ENCODE results near the gene FAM210B.
"Not testable (repeated sequence)": the region's sequence is repeated elsewhere in the genome, so short reads cannot be mapped to it uniquely, and the experiment has no call there.

The FAM210B gene

GRCh38 chr20:56391596-56392131 is 32.9 kb downstream of the FAM210B start:
- DNase-seq (ENCODE audit: low read depth in 3 of 3, low spot score in 1 of 3) = no peak

- peak; percentile 97 to 99 (median 98) for DNase-seq (ENCODE audit: low read depth in 3 of 3, low spot score in 1 of 3)
These were observed 33.5 kb downstream of the FAM210B start, which contains the start of the genes AURKA and CSTF1 for GRCh38 chr20:56392132-56392880. Gene AURKA (minus strand): TSS chr20:56392215. CDS start chr20:56388197, 4,018 bp downstream. Gene CSTF1 (plus strand): TSS chr20:56392645. CDS start chr20:56395553, 2,908 bp downstream.

DNA sequence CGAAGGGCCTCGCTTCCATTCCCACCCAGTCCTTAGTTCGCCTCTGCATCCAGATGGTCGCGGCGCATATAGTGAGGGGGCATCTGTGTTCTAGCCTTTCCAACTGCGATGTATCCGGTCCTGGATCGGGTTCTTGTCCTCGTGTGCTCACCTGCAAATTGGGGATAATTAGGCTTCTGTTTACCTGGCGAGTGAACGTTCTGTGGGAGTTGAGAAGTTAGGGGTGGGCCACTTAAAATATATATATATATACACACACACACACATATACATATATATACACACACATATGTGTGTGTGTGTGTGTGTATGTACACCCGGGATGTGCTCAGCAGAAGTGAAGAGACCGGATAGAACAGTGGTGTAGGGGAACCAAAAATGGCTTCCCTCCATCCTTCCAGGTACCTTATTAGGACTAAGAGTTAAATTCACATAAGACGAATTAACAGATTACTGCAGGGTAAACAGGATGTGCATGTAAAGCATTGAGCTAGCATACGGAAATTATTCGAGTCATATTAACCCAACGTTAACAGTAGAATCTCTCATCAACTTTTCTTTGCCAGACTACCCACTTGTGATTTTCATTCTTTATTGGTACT is 34.2 kb downstream of the FAM210B start:
- DNase-seq (ENCODE audit: low read depth in 3 of 3, low spot score in 1 of 3) = no peak

DNA sequence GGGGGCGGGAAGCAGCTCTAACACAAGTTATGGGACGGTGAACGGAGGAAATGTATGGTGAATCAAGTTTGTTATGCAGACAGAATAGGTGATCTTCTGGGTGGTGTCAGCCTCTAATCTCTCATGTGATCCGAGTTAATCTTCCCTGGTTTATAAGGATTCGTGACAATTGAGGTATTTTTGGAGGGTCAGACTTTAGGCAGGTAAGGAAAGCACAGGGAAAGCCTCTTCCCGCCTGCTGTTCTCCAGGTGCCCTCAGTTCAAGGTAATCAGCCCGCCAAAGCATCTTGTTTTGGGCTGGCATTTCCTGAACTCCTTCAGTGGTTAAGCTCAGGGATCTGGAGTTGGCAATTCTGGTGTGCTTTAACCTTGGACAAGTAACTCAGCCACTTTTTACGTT is 34.9 kb downstream of the FAM210B start:
- DNase-seq (ENCODE audit: low read depth in 3 of 3, low spot score in 1 of 3) = no peak

DNA sequence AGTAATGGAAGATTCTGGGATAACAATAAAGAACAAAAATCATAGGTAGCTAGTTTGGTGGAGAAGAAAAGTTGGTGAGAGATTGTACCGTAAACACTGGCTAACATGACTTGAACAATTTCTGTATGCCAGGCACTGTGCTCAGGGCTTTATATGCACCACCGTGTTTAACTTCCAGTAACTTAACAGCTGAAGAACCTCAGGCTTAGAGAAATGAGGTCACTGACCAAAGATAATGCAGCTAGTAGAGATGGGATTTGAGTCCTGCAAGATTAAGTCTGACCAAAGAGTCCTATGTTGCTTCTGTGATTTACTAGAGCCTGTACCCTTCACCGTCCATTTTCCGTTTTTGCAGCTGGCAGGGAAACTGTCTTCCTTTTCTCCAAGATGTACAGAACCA is 36.4 kb downstream of the FAM210B start:
- no peak for DNase-seq (ENCODE audit: low read depth in 3 of 3, low spot score in 1 of 3)

DNA sequence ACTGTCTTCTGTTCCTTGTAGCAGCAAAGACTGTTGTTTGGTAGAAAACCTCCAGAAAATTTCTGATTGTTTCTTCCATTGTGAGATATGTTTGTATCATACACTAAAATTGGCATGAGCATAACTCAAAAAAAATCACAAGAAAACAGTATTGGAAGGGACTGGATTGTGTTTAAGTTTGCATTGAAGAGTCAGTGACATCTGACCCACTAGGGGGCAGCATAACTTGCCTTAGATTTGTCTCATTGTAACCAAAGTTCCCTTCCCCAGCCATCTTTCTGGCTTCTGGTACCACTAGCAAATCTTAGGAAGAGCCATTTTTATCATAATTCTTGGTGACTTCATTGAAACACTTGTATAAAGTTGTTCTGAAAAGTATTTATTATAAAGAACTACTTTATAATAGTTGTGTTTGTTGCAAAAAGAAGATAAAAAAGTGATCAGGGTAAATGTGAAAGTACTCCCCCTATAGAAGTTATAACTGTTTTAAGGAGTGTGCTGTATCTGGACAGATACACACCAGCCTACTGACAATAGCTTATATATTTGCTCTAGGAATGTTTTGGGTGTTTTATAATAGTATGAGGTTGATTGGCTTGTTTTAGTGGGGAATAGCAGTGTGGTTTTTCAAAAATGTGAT is 41.3 kb downstream of the FAM210B start:
- DNase-seq (ENCODE audit: low read depth in 3 of 3, low spot score in 1 of 3) = peak in 2 of 3 donors; percentile 35 to 40

GRCh38 chr20:56403465-56403864 is 44.7 kb downstream of the FAM210B start:
- no peak for DNase-seq (ENCODE audit: low read depth in 3 of 3, low spot score in 1 of 3)

DNA sequence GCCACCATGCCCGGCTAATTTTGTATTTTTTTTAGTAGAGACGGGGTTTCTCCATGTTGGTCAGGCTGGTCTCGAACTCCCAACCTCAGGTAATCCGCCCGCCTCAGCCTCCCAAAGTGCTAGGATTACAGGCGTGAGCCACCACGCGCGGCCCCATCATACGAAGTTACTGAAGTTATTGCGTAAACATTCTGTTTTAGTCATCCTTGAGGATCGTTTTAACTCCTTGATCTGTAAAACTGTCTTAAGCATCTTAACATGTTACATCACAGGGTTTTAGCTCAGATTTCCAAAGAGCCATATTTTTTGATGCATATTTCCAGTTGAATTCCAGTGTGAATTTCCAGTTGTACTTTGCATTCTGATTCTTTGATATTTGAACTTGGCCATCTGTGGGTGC is 46.6 kb downstream of the FAM210B start:
- DNase-seq (ENCODE audit: low read depth in 3 of 3, low spot score in 1 of 3) = not testable (repeated sequence)

GRCh38 chr20:56406910-56407309 is 48.1 kb downstream of the FAM210B start:
- DNase-seq (ENCODE audit: low read depth in 3 of 3, low spot score in 1 of 3) = no peak

DNA sequence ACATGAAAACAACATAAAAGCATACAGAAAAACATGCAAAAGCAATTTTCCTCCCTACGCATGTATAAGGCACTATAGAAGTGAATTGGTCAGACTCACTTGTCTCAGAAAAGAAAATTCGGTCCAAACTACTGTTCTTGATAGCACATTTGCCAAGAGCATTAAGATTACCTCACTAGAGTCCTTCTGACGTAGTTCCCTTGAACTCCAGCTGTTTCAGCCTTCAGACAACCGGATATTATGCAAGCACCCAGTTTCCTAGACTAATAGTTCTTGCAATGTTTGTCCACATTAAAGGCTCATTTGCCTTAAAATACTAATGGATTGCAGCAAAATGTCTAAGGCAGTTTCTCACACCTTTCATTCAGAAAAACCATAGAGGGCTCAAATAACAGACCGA is 50.7 kb downstream of the FAM210B start:
- no peak for DNase-seq (ENCODE audit: low read depth in 3 of 3, low spot score in 1 of 3)

GRCh38 chr20:56409956-56410355 is 51.2 kb downstream of the FAM210B start:
- no peak for DNase-seq (ENCODE audit: low read depth in 3 of 3, low spot score in 1 of 3)

- not testable (repeated sequence) for DNase-seq (ENCODE audit: low read depth in 3 of 3, low spot score in 1 of 3)
These were observed 52.5 kb downstream of the FAM210B start for GRCh38 chr20:56411287-56411686.

GRCh38 chr20:56411759-56412472 is 53.1 kb downstream of the FAM210B start, which contains the start of gene CASS4:
Gene CASS4 (plus strand): TSS chr20:56412260. CDS start chr20:56412459, 199 bp downstream.
- DNase-seq (ENCODE audit: low read depth in 3 of 3, low spot score in 1 of 3) = no peak

GRCh38 chr20:56412473-56412790 is 53.7 kb downstream of the FAM210B start:
- no peak for DNase-seq (ENCODE audit: low read depth in 3 of 3, low spot score in 1 of 3)

GRCh38 chr20:56412949-56413348 is 54.2 kb downstream of the FAM210B start:
- no peak for DNase-seq (ENCODE audit: low read depth in 3 of 3, low spot score in 1 of 3)

- peak in 1 of 3 donors; percentile 22 for DNase-seq (ENCODE audit: low read depth in 3 of 3, low spot score in 1 of 3)
These were observed 56.3 kb downstream of the FAM210B start for GRCh38 chr20:56414842-56415765.

DNA sequence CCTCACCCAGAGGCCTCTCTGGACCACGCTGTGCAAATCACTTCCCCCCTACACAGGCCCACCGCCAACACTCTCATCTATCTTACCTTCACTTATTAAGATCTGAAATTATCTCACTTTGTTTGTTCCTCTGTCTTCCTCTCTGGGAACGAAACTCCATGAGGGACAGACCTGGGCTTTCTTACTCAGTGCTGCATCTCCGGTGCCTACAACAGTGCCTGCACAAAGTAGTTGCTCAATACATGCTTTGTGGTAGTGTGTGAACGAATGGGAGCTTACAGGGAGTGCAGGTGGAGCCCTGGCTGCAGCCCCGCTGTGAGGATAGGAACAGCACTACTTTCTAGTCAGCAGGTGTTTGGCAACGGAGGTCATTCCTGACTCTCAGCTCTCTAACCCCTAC is 58.6 kb downstream of the FAM210B start:
- no peak for DNase-seq (ENCODE audit: low read depth in 3 of 3, low spot score in 1 of 3)

- no peak for DNase-seq (ENCODE audit: low read depth in 3 of 3, low spot score in 1 of 3)
These were observed 59.1 kb downstream of the FAM210B start for GRCh38 chr20:56417911-56418310.

All from stimulated activated CD4-positive, alpha-beta T cell treated with anti-CD3 and anti-CD28 coated beads, TNF-alpha, amount 100 ng/mL, for 1 hour (primary cell).